Measurements from ENCODE around the gene TMOD3.

- TF ChIP-seq CTCF (IDR thresholded peaks at IDR 0.05) (no peak), POLR2A (IDR thresholded peaks at IDR 0.05) (no peak)
Observed at GRCh38 chr15:51904931-51905330, 75.5 kb downstream of the TMOD3 start.
